Measurements from ENCODE around the gene ASH1L.

The ASH1L gene

DNA sequence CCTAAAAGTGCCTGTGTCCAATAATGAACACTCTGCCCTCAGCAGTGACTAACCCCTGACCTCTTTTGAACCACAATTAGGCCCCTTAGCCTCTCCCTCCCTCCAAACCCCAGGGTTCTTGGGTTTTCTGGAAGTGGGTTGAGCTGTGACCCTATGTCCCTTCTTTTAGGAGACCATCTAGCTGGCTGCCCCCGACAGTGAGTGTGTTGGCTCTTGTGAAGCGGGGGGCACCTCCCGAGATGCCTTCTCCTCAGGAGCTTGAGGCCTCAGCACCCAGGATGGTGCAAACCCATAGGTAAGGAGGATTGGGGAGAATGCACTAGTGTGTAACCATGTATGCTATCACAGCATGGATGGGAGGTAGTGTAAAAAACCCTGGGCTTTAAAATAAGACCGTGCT, 234.6 kb downstream of the ASH1L start:
- no peak for DNase-seq (ENCODE audit: low read depth in 2 of 2)

DNA sequence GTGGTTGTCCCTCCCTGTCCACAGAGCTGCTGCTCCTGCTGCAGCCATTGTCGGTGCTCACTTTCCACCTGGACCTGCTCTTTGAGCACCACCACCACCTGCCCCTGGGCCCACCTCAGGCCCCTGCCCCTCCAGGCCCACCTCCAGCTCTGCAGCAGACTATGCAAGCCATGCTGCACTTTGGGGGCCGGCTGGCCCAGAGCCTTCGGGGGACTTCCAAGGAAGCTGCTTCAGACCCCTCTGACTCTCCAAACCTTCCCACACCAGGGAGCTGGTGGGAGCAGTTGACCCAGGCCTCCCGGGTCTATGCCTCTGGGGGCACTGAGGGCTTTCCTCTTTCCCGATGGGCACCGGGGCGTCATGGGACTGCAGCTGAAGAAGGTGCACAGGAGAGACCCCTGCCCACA, 236.0 kb downstream of the ASH1L start:
- DNase-seq (ENCODE audit: low read depth in 2 of 2), result no peak

DNA sequence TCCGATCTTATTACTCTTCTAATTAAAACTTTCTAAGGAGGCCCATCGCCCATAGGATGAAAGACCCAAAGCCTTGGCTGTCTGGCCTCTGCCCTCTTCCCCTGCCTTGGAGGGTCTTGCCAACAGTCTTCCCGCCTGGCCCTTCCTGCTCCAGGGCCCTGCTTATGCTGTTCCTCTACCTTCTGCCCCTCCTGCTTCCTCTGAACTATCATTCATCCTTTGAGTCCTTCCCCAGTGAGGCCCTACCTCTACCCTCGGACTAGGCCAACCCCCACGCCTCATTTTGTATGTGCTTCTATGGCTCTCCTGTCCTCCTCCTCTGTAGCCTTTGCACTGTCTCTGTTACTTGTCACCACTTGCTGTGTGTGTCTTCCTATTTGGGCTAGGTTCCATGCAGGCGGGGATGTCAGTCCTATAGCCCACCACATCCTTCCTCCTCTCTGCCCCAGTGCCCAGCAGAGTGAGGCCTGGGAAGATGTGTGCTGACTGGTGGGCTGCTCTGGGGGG, 236.5 kb downstream of the ASH1L start:
- DNase-seq (ENCODE audit: low read depth in 2 of 2), result no peak

DNA sequence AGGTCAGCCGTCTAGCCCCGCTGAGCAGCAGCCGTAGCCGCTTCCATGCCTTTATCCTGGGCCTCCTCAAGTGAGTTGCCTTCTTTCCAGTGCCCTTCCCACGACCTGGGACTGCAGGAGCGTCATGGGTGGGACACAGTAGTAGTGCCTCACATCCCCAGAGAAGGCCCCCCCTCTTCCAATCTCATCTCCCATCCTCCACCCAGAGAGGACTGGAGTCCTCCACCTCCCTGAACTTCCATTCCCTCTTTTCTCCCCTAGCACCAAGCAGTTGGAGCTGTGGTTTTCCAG, 237.1 kb downstream of the ASH1L start:
- DNase-seq (ENCODE audit: low read depth in 2 of 2), result no peak

DNA sequence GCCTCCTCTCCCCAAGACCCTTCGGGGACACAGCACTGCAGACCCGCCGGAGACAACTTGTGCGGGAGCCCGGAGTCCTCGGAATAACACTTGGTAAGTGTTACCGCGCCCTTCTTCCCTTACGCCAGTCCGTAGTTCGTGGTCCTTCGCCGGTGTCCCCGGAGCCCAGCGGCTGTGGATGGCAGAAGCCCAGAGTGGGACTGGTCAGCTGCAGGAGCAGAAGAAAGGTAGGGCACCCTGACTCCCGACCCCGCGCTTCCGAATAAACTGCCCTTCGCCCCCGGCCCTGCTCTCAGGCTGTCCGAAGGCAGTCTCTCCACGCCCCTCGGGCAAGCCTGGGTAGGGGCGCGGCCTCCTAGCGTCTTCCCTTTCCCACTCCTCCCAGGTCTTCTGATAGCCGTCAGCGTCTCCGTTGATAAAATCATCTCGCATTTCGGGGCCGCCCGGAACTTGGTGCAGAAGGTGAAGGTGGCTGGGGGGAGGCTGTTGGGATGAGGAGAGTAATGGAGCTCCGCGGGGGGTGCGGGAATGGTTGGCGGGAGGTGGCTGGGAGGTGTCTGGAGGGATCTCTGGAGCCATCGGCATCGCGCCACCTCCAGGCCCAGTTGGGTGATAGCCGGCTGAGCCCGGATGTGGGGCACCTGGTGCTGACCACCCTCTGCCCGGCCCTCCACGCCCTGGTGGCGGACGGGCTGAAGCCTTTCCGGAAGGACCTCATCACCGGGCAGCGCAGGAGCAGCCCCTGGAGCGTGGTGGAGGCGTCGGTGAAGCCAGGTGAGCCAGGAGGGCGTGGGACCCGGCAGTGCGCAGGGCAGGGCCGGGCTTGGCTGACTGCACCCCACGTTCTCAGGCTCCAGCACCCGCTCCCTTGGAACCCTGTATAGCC, 237.6 kb downstream of the ASH1L start:
- DNase-seq (ENCODE audit: low read depth in 2 of 2), result no peak

DNA sequence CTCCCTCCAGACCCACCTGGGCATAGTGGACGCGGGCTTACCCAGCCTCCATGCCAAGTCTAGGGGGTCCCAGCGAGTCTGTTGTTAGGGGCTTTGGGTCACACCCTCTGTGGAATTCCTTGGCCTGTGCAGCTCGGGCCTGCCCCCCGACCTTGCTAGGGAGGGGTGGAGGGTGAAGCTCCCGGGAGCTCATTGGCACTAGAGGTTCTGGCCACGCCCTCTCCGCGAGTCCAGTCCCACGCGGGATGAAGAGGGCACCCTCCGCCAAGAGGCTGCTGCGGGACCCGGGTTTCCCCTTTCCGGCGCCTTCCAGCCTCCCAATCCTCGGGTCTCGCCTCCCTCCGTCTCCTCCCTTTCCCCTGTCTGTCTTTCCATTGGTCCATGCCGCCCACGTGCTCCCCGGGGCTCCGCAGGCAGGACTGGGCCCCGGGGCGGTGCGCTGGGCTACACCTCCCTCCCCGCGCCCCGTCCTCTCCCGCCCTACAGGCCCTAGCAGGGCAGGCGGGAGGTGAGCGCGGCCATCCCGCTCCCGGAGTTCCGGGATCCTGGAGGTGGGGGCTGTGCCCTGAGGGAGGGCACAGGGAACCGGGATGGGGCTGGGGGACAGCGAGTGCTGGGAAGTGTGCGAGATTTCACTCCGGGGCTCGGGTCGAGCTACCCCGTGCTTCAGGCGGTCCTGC, 238.4 kb downstream of the ASH1L start:
- peak; percentile 58 to 65 for DNase-seq (ENCODE audit: low read depth in 2 of 2)

DNA sequence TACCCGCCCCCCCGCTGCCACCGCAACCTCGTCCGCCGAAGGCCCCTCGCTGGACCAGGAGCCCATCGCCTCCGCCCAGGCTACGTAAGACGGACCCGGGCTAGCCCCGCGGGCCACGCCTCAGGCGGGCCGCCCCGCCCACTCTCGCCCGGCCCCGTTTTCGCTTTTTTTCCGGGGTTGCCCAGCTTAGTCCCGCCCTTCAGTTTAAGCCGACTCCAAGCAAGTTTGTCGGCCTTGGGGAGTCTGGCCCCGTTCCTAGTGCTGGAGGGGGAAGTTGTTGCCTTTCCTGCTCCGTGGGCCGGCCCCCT, 238.9 kb downstream of the ASH1L start:
- DNase-seq (ENCODE audit: low read depth in 2 of 2), result peak; percentile 71 to 73

DNA sequence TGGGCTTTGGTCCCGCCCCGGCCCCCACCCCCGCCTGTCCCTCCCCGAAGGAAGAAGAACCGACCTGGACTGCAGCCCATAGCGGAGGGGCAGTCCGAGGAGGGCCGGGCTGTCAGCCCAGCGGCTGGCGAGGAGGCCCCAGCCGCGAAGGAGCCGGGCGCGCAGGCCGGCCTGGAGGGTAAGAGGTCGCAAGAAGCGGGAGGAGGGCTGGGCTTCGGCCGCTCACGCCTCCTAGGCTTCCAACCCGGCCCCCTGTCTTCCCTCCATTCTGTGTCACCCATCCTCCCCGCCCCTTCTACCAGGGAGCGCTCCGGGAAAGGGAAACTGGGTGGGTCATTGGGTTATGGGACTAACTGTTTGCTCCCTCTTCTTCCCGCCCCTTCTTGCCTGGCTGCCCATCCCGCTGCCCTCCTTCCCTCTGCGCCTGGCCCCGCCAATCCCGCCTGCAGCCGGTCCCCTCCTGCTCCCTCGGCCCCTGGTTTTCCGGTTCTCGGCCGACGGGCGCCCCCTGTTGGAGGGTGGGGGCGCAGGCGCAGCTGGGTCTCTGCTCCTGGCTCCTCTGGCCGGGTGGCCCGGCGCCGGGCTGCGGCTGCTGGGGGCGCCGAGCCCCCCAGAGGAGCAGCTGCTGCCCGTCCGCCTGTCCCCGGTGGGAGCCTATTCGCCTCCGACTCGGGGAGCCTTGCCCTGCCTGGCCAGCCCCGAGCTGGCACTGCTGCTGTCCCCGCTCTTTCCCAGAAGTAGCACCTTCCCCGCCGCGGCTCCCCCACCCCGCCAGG, 239.5 kb downstream of the ASH1L start:
- peak; percentile 70 to 76 for DNase-seq (ENCODE audit: low read depth in 2 of 2)

DNA sequence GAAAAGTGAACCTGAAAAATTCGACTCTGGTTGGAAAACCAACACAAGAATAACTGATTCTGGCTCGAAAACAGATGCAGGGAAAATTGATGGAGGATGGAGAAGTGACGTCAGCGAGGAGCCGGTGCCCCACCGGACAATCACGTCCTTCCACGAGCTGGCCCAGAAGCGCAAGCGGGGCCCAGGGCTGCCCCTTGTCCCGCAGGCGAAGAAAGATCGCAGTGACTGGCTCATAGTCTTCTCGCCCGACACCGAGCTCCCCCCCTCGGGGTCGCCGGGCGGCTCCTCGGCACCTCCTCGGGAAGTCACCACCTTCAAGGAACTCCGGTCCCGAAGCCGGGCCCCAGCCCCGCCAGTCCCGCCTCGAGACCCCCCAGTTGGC, 240.0 kb downstream of the ASH1L start:
- DNase-seq (ENCODE audit: low read depth in 2 of 2), result no peak

DNA sequence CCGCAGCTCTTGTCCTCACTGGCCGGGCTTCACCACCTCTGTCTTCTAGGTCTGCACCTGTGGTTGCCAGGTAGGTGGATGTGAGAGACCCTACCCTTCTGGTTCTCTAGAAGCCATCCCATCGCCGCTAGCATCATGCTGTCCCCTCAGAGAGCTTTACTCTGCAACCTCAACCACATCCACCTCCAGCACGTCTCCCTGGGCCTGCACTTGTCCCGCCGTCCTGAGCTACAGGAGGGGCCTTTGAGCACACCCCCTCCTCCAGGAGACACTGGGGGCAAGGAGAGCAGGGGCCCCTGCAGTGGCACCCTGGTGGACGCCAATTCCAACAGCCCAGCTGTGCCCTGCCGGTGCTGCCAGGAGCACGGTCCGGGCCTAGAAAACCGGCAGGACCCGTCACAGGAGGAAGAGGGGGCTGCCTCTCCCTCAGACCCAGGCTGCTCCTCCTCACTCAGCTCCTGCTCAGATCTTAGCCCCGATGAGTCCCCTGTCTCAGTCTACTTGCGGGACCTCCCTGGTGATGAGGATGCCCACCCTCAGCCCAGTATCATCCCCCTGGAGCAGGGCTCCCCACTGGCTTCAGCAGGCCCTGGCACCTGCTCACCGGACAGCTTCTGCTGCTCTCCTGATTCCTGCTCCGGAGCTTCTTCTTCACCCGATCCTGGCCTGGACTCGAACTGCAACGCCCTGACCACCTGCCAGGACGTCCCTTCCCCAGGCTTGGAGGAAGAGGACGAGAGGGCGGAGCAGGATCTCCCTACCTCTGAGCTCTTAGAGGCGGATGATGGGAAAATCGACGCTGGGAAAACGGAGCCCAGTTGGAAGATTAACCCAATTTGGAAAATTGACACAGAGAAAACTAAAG, 240.7 kb downstream of the ASH1L start:
- DNase-seq (ENCODE audit: low read depth in 2 of 2), result no peak

DNA sequence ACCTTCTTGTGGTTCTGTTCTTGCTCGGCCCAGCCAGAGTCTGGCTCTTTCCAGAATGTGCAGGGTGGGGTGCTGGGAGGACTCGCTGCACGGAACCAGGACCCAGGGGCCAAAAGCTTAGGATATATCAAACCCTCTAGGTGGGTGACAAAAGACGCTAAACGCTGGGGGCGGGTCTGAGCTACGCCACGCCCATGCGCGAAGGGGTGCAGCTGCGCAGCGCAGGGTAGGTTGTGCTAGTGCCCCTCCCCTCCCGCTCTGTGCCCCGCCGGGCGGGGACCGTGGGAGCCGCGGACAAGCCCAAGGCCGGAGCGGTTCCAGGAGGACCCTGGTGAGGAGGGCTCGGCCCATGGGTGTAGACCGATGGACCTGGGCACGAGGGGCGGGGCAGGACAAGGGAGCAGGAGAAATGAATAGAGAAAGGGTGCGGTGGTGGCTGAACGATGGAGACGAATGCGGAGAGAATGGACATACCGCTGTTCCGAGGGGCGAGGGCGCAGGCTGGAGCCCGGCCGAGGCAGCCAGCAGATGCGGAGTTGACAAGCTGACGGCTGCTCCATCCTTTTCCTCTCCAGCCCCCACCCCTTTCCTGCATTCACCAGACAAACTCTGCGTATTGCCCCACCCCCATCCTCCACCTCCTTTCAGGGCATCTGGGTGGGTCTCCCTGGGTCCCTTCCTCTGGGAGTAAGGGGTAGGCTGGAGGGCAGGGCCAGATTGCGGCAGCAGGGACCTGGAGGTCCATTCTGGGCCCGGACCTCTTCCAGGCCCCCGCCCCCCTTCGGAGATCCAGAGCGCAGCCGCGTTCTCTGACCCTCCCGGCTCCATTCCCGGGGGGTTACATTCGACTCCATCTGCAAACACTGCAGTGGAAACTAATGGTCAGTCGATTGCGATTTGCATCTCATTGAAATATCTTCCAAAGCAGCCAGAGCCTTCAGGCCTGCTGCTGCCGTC, 241.7 kb downstream of the ASH1L start, which contains the start of gene RUSC1:
Gene RUSC1, plus strand, starts transcription at position 234 of the 957 bp plus-strand sequence. CDS start 880 bp downstream, outside the sequence.
- DNase-seq (ENCODE audit: low read depth in 2 of 2), result peak; percentile 49 to 52

DNA sequence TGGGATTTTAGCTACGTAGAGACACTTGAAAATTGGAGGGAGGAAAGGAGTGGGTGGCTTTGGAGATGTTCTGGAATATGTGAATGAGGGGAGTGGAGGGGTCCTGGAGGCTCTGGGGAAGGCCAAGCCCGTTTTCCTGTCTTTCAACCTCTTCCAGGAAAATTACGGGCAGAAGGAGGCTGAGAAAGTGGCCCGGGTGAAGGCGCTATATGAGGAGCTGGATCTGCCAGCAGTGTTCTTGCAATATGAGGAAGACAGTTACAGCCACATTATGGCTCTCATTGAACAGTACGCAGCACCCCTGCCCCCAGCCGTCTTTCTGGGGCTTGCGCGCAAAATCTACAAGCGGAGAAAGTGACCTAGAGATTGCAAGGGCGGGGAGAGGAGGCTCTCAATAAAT, 242.4 kb downstream of the ASH1L start:
- DNase-seq (ENCODE audit: low read depth in 2 of 2), result no peak

DNA sequence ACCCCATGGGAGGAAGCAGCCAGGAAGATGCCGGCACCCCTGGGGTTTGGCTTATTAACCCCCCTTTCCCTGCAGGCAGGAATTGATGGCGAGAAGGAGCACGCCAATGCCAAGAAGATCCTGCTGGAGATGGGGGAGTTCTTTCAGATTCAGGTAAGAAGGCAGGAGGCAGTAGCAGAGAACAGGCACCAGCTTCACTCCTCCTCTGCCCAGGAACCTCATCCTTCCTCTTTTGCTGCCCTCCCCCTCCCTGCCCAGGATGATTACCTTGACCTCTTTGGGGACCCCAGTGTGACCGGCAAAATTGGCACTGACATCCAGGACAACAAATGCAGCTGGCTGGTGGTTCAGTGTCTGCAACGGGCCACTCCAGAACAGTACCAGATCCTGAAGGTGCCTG, 243.1 kb downstream of the ASH1L start:
- no peak for DNase-seq (ENCODE audit: low read depth in 2 of 2)

DNA sequence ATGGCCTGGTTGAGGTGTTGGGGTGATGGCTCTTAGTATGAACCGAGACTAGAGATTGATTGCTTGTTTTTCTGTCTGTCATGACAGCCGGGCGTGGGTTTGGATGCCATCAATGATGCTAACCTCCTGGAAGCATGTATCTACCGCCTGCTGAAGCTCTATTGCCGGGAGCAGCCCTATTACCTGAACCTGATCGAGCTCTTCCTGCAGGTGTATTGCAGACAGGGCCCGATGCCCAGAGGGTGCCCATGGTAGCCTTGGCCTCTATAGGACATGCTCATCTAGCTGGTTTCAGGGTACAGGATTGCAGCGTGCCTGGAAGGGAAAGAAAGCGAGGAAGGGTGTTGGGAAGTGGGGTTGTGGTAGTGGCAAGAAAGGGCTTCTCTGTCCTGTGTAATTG, 244.5 kb downstream of the ASH1L start:
- no peak for DNase-seq (ENCODE audit: low read depth in 2 of 2)

DNA sequence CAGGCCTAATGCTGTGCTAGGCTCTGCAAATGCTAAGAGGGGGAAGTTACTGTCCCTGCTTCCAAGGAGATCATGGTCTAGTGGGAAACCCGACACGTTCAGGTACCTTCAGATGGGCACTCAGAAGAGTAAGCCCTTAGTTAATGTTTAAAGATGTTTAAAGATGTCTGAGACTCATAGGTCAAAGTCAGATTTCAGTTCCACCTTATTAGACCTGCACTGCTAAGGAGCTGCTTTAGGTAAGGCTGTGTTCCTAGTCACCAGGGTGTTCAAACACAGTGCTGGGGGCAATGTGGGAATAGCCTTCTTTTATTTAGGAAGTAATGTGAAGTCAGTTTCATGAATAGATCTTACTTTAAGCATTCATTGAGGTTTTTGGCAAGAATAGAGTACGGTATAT, 245.7 kb downstream of the ASH1L start:
- no peak for DNase-seq (ENCODE audit: low read depth in 2 of 2)

DNA sequence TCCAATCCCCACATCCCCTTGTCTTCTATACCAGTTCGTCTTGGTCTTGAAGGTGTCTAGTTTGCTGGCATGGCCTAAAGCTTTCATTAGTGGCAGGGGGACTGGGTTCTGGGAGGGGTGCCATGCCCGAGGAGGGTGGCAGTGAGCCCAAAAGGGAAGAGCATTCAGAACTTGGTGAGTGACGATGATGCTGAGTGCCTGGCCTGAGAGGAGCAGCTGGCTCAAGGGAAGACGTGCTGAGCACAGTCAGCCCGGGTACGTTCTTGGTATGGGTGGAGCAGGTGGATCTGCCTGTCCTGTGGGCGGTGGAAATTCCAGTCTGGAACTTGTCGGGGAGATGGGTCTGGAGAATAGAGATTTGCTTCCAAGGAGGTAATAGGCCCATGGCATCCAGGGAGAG, 249.3 kb downstream of the ASH1L start:
- DNase-seq (ENCODE audit: low read depth in 2 of 2), result no peak

DNA sequence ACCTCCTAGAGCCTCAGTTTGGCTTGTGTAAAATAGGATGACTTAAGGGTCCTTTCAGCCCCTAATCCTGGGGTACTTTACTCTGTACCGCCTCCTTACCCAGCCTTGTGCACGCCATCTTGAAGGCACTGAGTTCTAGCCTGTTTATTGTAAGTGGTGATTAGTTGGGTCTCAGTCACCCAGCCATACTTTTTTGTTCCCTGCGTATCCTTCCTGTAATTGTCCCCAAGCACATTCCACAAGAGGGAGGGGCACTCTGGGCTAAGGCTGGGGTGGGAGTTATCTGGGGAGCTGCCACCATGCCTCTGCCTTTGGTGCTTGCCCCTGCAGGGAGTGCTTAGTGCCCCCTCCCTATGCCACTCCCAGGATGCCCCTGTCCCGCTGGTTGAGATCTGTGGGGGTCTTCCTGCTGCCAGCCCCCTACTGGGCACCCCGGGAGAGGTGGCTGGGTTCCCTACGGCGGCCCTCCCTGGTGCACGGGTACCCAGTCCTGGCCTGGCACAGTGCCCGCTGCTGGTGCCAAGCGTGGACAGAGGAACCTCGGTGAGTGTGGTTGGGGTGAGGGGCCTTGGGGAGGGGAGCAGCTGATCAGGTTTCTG, 253.1 kb downstream of the ASH1L start:
- DNase-seq (ENCODE audit: low read depth in 2 of 2), result no peak

DNA sequence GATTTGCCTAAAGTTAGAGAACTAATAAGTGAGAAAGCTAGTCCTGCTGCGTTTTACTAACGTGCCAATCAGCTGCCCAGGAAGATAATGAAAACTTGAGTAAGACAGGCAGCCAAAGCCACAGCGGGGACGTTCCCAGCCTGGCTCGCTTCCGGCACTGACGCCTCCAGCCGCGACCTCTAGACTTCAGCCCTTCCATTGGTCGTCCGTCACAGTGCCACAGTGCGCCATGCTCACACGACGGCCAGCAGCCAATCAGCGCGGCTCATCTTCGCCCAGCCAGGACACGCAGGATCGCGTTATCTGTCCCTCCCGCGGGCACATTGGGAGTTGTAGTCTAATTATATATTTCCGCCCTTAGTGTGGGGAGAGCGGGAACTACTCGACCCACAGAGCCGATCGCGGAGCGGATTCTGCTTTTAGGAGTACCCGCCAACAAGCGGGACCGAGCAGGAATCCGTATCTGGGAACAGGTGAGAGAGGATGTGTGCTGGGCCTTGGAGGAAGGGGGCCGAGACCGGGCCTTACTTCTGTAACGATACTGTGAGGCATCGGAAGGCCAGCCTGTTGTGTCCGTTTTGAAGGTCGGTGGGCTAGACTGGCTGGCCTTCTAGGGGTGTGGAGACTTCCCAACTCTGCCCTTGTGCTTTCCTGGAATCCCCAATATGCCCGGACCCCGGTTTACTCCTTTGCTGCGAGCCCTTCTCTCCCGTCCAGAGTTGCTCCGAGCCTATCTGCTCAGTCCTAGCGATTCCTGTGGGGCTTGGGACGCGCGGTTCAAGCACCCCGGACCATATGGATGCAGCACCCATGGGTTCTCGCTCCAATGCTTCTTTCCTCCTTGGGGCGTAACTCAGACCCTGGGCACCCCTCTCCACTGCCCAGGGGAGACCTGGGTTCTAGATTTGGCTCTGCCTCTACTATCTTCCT, 253.8 kb downstream of the ASH1L start, which contains the start of gene FDPS:
Gene FDPS, plus strand, starts transcription at position 374 of the 930 bp plus-strand sequence. CDS start 924 bp downstream, outside the sequence.
- peak; percentile 88 to 93 for DNase-seq (ENCODE audit: low read depth in 2 of 2)

DNA sequence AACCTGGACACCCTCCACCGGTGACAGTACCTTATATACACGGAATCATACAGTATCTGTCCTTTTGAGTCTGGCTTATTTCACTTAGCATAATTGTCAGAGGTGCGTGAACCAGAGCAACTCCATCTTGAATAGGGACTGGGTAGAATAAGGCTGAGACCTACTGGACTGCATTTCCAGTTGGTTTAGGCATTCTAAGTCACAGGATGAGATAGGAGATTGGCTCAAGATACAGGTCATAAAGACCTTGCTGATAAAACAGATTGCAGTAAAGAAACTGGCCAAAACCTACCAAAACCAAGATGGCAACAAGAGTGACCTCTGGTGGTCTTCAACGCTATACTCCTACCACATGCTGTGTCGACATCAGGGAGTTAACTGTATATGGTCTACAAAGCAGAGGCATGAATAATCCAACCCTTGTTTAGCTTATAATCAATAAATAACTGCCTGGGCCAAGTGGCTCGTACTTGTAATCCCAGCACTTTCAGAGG, 255.3 kb downstream of the ASH1L start:
- DNase-seq (ENCODE audit: low read depth in 2 of 2), result no peak

Measured in stimulated activated CD8-positive, alpha-beta memory T cell treated with anti-CD3 and anti-CD28 coated beads, Interleukin-7, amount 100 ng/mL, for 1 hour (primary cell).